ENCODE measurements around the gene CHORDC1. TPM values are rescaled to one million over a fixed set of nuclear protein-coding genes. Genes with fewer than 3 reads are reported as not detected.

The CHORDC1 gene
- total and polyA plus RNA-seq, 2 of the 8 experiments (the other 6 are each of a cell fraction or from before 2014, with no cell fraction given): 28.9 to 97.1 TPM

GRCh38 chr11:90229791-90230190 lies 6.9 kb upstream of the CHORDC1 start:
- DNase-seq (ENCODE audit: low read depth in 1 of 2, low spot score in 2 of 2): no peak
- no peak overlapping the region for H3K56ac ChIP-seq (replicated peaks; ENCODE audit: insufficient read length, low read depth, low read length)
- no peak overlapping the region for H4K91ac ChIP-seq (replicated peaks; ENCODE audit: insufficient read length, low read length)
- no peak overlapping the region for H2BK12ac ChIP-seq (ENCODE audit: low read depth, low read length)
- FAIRE-seq: no peak
- no peak overlapping the region for H3K4me3 ChIP-seq (ENCODE audit: extremely low read depth in 1 of 4, insufficient read depth in 2 of 4, low read depth in 3 of 4, low read length in 4 of 4)
- H3K27ac ChIP-seq (ENCODE audit: low read depth, low read length): no peak overlapping the region
- no peak overlapping the region for H4K8ac ChIP-seq (ENCODE audit: extremely low read depth, insufficient read depth, low read length)
- no peak overlapping the region for H2BK15ac ChIP-seq (ENCODE audit: low read length)
- H2BK20ac ChIP-seq (ENCODE audit: low read length): no peak overlapping the region
- H2BK120ac ChIP-seq (replicated peaks; ENCODE audit: low read depth, low read length): no peak overlapping the region
- WGBS, 2 experiments (ENCODE audit: extremely low coverage in 1 of 2, insufficient coverage in 1 of 2, insufficient read length in 1 of 2, insufficient replicate concordance in 2 of 2, low coverage in 1 of 2, low lambda C conversion rate in 2 of 2, missing lambda C conversion rate in 1 of 2): 88% methylated on average over 1 of the region's 1 CpG; no CpG with 5 or more reads in 1 of the 2 experiments
- no peaks in the 10 kb centered on the region for H4K20me1 ChIP-seq (replicated peaks in 1 of 2; ENCODE audit: control insufficient read depth in 1 of 2, insufficient read depth in 2 of 2, low read length in 2 of 2)
- POLR2A ChIA-PET (ENCODE audit: partially characterized antibody): interaction anchor here (0.7 kb wide), 1 partner anchor 12 kb away, joined by 3 read pairs; no protein-coding TSS in a partner anchor
- no peaks in the 10 kb centered on the region for H3K79me1 ChIP-seq (ENCODE audit: low read depth, low read length)
- no peak overlapping the region for H2AK5ac ChIP-seq (ENCODE audit: low read depth, low read length)
- H3K79me2 ChIP-seq (ENCODE audit: control insufficient read depth in 1 of 2, insufficient read depth in 2 of 2, low read length in 2 of 2): no peaks in the 10 kb centered on the region
- no peak overlapping the region for H3K9ac ChIP-seq (replicated peaks in 1 of 4; ENCODE audit: extremely low read depth in 1 of 4, low read depth in 3 of 4, low read length in 3 of 4)
- H3K4ac ChIP-seq (replicated peaks; ENCODE audit: insufficient read length, low read depth, low read length): no peak overlapping the region
- no peak overlapping the region for H3K4me2 ChIP-seq (ENCODE audit: insufficient read depth in 1 of 2, low read depth in 2 of 2, low read length in 2 of 2)
- H4K5ac ChIP-seq (ENCODE audit: insufficient read length, low read depth, low read length): no peak overlapping the region
- H3K27me3 ChIP-seq (replicated peaks in 1 of 4; ENCODE audit: control insufficient read depth in 3 of 4, extremely low read depth in 1 of 4, insufficient read depth in 3 of 4, low read length in 3 of 4): no peaks in the 10 kb centered on the region
- H3K9me3 ChIP-seq (ENCODE audit: insufficient read depth in 2 of 2, low read depth in 1 of 2, low read length in 1 of 2): peaks cover 3 to 4% of the 10 kb centered on the region in 2 experiments; a peak in 3 of 4 replicates
- H3K23me2 ChIP-seq (ENCODE audit: low read depth, low read length): no peaks in the 10 kb centered on the region
- H3K18ac ChIP-seq (ENCODE audit: extremely low read depth, low read length): no peak overlapping the region
- H3K23ac ChIP-seq (ENCODE audit: insufficient read length): no peak overlapping the region
- CTCF ChIA-PET (ENCODE audit: partially characterized antibody): interaction anchor here (2.8 kb wide), 1 partner anchor 25 kb away, joined by 8 read pairs; no protein-coding TSS in a partner anchor
- no peak for TF ChIP-seq CTBP2 (IDR thresholded peaks at IDR 0.05; ENCODE audit: borderline replicate concordance, insufficient read depth, insufficient read length, low read length)
- TF ChIP-seq POU5F1 (IDR thresholded peaks at IDR 0.05; ENCODE audit: low read depth, low read length): no peak
- H3K4me1 ChIP-seq (replicated peaks in 1 of 4; ENCODE audit: control insufficient read depth in 3 of 4, insufficient read depth in 4 of 4, low read length in 3 of 4): no peaks in the 10 kb centered on the region
- H2AFZ ChIP-seq (ENCODE audit: low read length): no peak overlapping the region
- no peaks in the 10 kb centered on the region for H3K36me3 ChIP-seq (ENCODE audit: control insufficient read depth in 2 of 4, insufficient read depth in 4 of 4, low read length in 3 of 4)
- H2BK5ac ChIP-seq (ENCODE audit: low read depth, low read length): no peak overlapping the region
- no peak overlapping the region for H3K14ac ChIP-seq (ENCODE audit: insufficient read length)
